ENCODE data around the gene CECR2. TPM values are rescaled to one million over a fixed set of nuclear protein-coding genes. Genes with fewer than 3 reads are reported as not detected.

Gene CECR2
- total RNA-seq, 6 donors from 2014 or later, result 5.8 to 35.6 (median 11.6) TPM

DNA sequence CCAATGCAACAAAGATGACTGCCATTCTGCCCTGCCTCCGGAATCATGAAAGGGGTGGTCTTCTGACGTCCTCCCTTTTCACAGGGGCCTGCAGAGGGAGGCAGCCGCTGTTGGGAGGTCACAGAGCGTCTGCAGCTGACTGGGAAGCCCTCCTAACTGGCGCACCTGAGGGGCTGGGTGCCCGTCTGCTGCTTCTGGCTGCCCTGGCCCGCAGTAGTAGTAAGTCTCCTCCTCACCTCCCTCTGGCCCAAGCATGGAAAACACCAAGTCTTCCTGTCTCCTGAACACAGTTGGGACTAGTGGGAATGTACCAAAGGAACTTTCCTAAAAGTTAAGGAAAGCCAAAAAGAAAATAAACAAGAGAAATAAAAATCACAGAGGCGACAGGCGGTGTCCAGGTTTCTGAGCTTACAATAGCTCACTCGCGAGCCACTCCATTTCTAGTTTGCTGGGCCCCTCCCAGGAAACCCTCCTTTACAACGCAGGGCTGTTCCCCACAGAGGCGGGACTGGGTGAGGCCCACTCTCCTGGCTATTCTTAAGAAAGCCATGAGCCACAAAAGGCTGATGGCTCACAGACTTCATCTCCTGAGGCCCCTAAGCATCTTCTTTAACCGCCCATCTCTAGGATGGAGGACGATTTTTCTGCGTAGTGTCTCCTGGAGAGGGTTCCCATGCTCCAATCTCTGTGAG, 37.0 kb upstream of the CECR2 start:
- WGBS, 2 donors, result 77 to 85% methylated on average over 16 of the region's 16 CpGs
- H3K27ac ChIP-seq, result no peak overlapping the region
- TF ChIP-seq EP300 (IDR thresholded peaks at IDR 0.05) (no peak), POLR2A (IDR thresholded peaks at IDR 0.05) (no peak), POLR2AphosphoS5 (IDR thresholded peaks at IDR 0.05) (no peak)
- TF ChIP-seq, protein P1, sequence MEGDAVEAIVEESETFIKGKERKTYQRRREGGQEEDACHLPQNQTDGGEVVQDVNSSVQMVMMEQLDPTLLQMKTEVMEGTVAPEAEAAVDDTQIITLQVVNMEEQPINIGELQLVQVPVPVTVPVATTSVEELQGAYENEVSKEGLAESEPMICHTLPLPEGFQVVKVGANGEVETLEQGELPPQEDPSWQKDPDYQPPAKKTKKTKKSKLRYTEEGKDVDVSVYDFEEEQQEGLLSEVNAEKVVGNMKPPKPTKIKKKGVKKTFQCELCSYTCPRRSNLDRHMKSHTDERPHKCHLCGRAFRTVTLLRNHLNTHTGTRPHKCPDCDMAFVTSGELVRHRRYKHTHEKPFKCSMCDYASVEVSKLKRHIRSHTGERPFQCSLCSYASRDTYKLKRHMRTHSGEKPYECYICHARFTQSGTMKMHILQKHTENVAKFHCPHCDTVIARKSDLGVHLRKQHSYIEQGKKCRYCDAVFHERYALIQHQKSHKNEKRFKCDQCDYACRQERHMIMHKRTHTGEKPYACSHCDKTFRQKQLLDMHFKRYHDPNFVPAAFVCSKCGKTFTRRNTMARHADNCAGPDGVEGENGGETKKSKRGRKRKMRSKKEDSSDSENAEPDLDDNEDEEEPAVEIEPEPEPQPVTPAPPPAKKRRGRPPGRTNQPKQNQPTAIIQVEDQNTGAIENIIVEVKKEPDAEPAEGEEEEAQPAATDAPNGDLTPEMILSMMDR (IDR thresholded peaks at IDR 0.05), result no peak
- no peak for DNase-seq
- H3K4me3 ChIP-seq, result no peak overlapping the region
- H3K9me3 ChIP-seq, result no peaks in the 10 kb centered on the region
- no peaks in the 10 kb centered on the region for H3K27me3 ChIP-seq
- no peaks in the 10 kb centered on the region for H3K4me1 ChIP-seq
- ATAC-seq (ENCODE audit: low FRiP score in 2 of 2), result no peak
- H3K36me3 ChIP-seq, result no peaks in the 10 kb centered on the region

- DNase-seq, result no peak
- no peak for TF ChIP-seq EP300 (IDR thresholded peaks at IDR 0.05)
- no peak for TF ChIP-seq POLR2A (IDR thresholded peaks at IDR 0.05)
- no peak for TF ChIP-seq POLR2AphosphoS5 (IDR thresholded peaks at IDR 0.05)
- TF ChIP-seq, protein P1 (IDR thresholded peaks at IDR 0.05), result no peak
- Histone ChIP-seq H3K27me3 (no peaks in the 10 kb centered on the region), H3K9me3 (no peaks in the 10 kb centered on the region), H3K4me1 (no peaks in the 10 kb centered on the region), H3K27ac (no peak overlapping the region), H3K4me3 (no peak overlapping the region), H3K36me3 (no peaks in the 10 kb centered on the region)
- ATAC-seq (ENCODE audit: low FRiP score in 2 of 2), result no peak
- WGBS, 2 donors, result 77 to 85% methylated on average over 2 to 6 of the region's 6 CpGs
These were observed 35.2 kb upstream of the CECR2 start for GRCh38 chr22:17334059-17334458.

DNA sequence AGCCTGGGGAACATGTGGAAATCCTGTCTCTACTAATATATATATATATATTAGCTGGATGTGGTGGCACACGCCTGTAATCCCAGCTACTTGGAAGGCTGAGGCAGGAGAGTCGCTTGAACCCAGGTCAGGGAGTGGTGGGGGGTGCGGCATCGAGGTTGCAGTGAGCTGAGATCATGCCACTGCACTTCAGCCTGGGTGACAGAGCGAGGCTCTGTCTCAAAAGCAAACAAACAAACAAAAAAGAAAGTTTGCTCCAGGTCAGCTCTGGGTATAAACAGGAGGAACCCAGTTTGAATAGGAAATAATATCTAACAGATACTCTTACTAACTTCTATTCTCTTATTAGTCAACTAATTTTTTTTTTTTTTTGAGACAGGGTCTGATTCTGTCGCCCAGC, 34.3 kb upstream of the CECR2 start:
- TF ChIP-seq POLR2AphosphoS5 (IDR thresholded peaks at IDR 0.05) (no peak), EP300 (IDR thresholded peaks at IDR 0.05) (no peak)
- TF ChIP-seq, protein P1 (IDR thresholded peaks at IDR 0.05), result no peak
- Histone ChIP-seq H3K9me3 (no peaks in the 10 kb centered on the region), H3K36me3 (no peaks in the 10 kb centered on the region), H3K4me1 (no peaks in the 10 kb centered on the region), H3K27me3 (no peaks in the 10 kb centered on the region), H3K27ac (no peak overlapping the region), H3K4me3 (no peak overlapping the region)
- ATAC-seq (ENCODE audit: low FRiP score in 2 of 2), result no peak
- DNase-seq, result no peak
- WGBS, 2 donors, result 72 to 81% methylated on average over 5 to 6 of the region's 6 CpGs

GRCh38 chr22:17336061-17336460, 33.2 kb upstream of the CECR2 start:
- ATAC-seq (ENCODE audit: low FRiP score in 2 of 2), result no peak
- TF ChIP-seq POLR2AphosphoS5 (IDR thresholded peaks at IDR 0.05) (no peak), EP300 (IDR thresholded peaks at IDR 0.05) (no peak), POLR2A (IDR thresholded peaks at IDR 0.05) (no peak)
- TF ChIP-seq, protein P1 (IDR thresholded peaks at IDR 0.05), result no peak
- Histone ChIP-seq H3K4me3 (no peak overlapping the region), H3K4me1 (no peaks in the 10 kb centered on the region), H3K27me3 (no peaks in the 10 kb centered on the region), H3K36me3 (no peaks in the 10 kb centered on the region), H3K9me3 (no peaks in the 10 kb centered on the region), H3K27ac (no peak overlapping the region)
- 64 to 66% methylated on average over 5 of the region's 5 CpGs for WGBS, 2 donors
- DNase-seq, result no peak

DNA sequence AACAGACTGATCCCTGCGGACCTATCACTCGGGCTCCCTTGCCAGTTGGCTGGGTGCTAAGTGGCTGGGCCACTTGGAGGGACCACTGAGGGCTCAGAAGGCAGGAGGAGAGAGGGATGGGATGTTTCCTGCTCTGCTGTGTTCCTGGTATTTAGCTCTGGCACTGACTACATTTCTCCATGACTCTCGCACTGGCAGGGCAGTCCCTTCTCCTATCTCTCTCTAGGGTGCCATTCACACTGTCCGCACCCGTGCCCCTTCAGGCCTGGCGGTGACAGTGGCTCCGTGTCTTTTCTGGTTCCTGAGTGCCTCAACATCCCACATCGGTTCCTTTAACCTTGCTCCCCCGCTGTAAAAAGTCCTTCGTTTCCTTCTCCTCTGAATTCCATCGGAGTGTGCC, 31.6 kb upstream of the CECR2 start:
- no peak for ATAC-seq (ENCODE audit: low FRiP score in 2 of 2)
- WGBS, 2 donors, result 79 to 90% methylated on average over 11 of the region's 11 CpGs
- Histone ChIP-seq H3K9me3 (no peaks in the 10 kb centered on the region), H3K27ac (no peak overlapping the region), H3K4me3 (no peak overlapping the region), H3K4me1 (no peaks in the 10 kb centered on the region), H3K27me3 (no peaks in the 10 kb centered on the region), H3K36me3 (no peaks in the 10 kb centered on the region)
- TF ChIP-seq, protein P1 (IDR thresholded peaks at IDR 0.05), result no peak
- TF ChIP-seq POLR2AphosphoS5 (IDR thresholded peaks at IDR 0.05) (no peak), POLR2A (IDR thresholded peaks at IDR 0.05) (no peak), EP300 (IDR thresholded peaks at IDR 0.05) (no peak)
- DNase-seq, result no peak

Data from upper lobe of left lung (tissue), 6 donors.